Fibroblast of villous mesenchyme (primary cell): ENCODE results near the gene DHRS11. TPM values are rescaled to one million over a fixed set of nuclear protein-coding genes. Genes with fewer than 3 reads are reported as not detected.
"Not testable (repeated sequence)": the region's sequence is repeated elsewhere in the genome, so short reads cannot be mapped to it uniquely, and the experiment has no call there.

Source experiments
- DNase-seq: peaks from one replicate; pipeline ENCODE4 v3.0.0-alpha.2; 2010; ENCODE audit warnings: low read depth
- H3K4me3 ChIP-seq: 2 replicates; pipeline ENCODE4 v1.5.1; 2011; ENCODE audit warnings: low read depth, mild to moderate bottlenecking, low read length
- total RNA-seq: library from RNA; depleted of rRNA; stranded (reverse); fragments of >200 nt; gene quantifications from 2 replicates; pipeline ENCODE4 v1.2.3, GENCODE V29; 2012
- TF ChIP-seq, protein P1 (sequence below): IDR thresholded peaks from 2 replicates; pipeline ENCODE4 v1.5.1; 2012; ENCODE audit warnings: low read depth, mild to moderate bottlenecking, low read length; ENCODE audit not compliant: insufficient read depth

DHRS11 gene
- total RNA-seq, 1 donor: 5.6 TPM

DNA sequence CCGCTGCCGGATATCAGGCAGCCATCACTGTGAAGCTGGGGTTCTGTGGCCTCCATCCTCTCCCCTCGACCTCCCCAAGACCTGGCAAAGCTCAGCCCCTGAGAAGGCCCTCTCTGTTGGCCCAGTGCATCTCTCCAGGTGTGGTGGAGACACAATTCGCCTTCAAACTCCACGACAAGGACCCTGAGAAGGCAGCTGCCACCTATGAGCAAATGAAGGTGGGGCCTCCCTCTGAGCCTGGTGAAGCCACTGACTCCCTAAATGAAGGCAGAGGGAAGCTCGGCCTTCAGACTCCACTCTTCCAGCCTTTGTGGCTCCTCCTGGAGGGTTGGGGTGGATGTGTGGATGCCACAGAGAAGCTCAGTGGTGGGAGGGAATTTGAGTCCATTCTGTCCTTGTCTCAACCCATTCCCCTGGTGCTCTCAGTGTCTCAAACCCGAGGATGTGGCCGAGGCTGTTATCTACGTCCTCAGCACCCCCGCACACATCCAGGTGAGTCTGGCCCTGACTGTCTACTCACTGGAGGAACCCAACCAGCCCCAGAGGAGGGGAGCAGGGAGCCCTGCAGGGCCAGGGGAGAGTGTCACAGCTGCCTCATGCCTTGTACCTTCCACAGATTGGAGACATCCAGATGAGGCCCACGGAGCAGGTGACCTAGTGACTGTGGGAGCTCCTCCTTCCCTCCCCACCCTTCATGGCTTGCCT is 8.0 kb downstream of the DHRS11 start:
- DNase-seq: no peak
- H3K4me3 ChIP-seq: no peak overlapping the region
- TF ChIP-seq, protein P1, sequence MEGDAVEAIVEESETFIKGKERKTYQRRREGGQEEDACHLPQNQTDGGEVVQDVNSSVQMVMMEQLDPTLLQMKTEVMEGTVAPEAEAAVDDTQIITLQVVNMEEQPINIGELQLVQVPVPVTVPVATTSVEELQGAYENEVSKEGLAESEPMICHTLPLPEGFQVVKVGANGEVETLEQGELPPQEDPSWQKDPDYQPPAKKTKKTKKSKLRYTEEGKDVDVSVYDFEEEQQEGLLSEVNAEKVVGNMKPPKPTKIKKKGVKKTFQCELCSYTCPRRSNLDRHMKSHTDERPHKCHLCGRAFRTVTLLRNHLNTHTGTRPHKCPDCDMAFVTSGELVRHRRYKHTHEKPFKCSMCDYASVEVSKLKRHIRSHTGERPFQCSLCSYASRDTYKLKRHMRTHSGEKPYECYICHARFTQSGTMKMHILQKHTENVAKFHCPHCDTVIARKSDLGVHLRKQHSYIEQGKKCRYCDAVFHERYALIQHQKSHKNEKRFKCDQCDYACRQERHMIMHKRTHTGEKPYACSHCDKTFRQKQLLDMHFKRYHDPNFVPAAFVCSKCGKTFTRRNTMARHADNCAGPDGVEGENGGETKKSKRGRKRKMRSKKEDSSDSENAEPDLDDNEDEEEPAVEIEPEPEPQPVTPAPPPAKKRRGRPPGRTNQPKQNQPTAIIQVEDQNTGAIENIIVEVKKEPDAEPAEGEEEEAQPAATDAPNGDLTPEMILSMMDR: no peak

DNA sequence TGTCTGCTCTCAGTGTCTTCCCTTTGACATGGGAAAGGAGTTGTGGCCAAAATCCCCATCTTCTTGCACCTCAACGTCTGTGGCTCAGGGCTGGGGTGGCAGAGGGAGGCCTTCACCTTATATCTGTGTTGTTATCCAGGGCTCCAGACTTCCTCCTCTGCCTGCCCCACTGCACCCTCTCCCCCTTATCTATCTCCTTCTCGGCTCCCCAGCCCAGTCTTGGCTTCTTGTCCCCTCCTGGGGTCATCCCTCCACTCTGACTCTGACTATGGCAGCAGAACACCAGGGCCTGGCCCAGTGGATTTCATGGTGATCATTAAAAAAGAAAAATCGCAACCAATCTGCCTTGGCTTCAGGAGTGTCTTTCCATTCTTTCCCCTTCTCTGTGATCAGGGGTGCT is 8.8 kb downstream of the DHRS11 start:
- DNase-seq: no peak
- TF ChIP-seq, protein P1: no peak
- peak overlapping the region; percentile 94 for H3K4me3 ChIP-seq

DNA sequence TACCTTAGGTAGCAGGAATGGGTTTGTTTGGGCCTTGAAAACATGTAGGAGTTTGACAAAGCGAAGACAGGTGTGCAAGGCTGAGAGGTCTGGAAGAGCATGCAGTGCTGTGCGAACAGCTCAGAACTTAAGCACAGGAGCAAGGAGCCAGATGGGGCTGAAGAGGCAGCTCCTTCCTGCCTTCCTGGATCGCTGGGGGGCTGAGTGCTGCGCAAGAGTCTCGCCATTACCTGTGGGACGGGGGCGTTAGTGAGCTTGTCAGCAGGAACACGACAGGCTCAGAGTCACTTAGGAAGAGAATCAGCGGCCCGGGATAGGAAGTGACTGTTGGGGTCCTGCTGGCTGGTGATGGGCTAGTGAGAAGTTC is 9.2 kb downstream of the DHRS11 start:
- TF ChIP-seq, protein P1: no peak
- no peak for DNase-seq
- peak overlapping the region; percentile 94 for H3K4me3 ChIP-seq

DNA sequence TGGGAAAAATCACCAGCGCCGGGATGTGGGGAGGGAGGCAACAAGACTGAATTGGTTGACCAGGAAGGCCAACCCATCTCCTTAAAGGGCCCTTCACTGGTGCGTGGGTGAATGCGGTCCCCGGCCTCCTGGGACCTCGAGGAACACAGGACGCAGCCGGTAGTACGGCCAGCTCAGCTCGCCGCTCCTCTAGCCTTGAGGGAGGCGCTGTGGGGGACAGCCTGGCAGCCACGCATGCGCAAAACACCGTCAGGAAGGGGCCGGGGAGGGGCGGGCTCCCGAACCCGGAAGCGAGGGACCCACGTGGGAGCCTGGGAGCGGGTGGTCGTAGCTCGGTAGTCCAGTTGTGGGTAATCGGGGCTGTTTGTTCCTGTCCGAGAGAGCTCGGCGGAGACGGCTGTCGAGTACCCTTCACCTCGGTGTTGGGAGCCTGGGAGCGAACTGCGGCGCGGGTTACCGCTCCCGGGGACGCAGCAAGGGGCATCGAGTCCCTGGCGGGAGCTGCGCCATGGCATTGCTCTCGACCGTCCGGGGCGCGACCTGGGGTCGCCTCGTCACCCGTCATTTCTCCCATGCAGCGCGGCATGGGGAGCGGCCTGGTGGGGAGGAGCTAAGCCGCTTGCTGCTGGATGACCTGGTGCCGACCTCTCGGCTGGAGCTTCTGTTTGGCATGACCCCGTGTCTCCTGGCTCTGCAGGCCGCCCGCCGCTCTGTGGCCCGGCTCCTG is 9.8 kb downstream of the DHRS11 start, which contains the start of gene MRM1:
Gene MRM1 (plus strand): TSS at position 281 of the 727 bp plus-strand sequence. CDS start 228 bp downstream, at position 509.
- TF ChIP-seq, protein P1: peak; percentile 5
- peak within 1 kb of the TSS; percentile 94 for H3K4me3 ChIP-seq
- DNase-seq: peak; percentile 92

DNA sequence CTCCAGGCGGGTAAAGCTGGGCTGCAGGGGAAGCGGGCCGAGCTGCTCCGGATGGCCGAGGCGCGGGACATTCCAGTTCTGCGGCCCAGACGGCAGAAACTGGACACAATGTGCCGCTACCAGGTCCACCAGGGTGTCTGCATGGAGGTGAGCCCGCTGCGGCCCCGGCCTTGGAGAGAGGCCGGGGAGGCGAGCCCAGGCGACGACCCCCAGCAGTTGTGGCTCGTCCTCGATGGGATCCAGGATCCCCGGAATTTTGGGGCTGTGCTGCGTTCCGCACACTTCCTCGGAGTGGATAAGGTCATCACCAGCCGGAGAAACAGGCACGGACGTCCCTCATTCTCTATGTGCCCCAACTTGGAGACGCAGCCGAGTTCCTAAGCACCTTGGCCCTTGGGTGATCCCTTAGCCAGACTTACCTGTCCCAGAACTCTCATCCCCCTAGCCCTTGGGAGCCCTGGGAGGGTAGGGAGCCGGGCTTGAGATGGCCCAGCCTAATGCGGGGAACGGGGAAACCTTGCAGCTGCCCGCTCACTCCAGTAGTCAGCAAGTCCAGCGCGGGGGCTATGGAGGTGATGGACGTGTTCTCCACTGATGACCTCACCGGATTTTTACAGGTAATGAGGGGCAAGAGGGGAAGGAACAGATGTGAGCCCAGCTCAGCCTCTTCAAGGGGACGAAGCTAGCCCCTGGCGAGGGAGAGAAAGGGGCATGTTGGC is 10.5 kb downstream of the DHRS11 start:
- TF ChIP-seq, protein P1: no peak
- DNase-seq: no peak
- H3K4me3 ChIP-seq: peak overlapping the region; percentile 94

DNA sequence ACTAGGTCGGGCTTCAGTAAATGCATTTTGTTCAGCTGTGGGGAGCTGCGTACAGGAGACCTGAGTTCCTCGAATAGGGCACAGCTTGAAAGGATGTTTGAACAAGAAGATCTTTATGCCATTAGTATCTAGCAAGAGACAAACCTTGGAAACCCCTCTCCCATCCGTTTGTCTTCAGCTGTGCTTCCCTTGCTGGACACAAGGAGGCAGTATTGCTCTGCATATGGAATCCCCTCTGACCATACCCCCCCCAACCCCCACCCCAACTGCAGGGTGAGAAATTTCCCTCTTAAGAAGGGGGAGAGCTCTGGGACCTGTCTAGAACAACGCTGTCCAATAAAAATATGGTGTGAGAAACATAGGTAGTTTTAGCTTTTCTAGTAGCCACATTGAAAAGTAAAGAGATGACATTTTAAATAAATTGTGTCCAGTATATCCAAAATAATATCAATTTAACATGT is 11.3 kb downstream of the DHRS11 start:
- TF ChIP-seq, protein P1: peak; percentile 74
- peak; percentile 63 for DNase-seq

DNA sequence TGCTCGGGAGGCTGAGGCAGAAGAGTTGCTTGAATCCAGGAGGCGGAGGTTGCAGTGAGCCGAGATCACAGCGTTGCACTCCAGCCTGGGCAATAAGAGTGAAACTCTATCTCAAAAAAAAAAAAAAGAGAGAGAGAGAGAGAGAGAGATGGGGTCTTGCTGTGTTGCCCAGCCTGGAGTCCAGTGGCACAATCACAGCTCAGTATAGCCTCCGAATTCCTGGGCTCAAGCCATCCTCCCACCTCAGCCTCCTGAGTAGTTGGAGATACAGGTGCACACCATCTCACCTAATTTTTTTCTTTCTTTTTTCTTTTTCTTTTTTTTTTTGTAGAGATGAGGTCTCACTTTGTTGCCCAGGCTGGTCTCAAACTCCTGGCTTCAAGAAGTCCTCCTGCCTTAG is 13.3 kb downstream of the DHRS11 start:
- DNase-seq, H3K4me3 ChIP-seq: not testable (repeated sequence)

More for the DNA sequence above, 11.3 kb downstream of the DHRS11 start:
- H3K4me3 ChIP-seq: peak overlapping the region; percentile 94
